Ovary (tissue), 3 donors: Measurements from ENCODE around the gene LSAMP.

Experiments used
- EP300 ChIP-seq: sonication (generic); formaldehyde crosslinking; IDR thresholded peaks from one replicate; pipeline ENCODE4 v1.6.1; 2017; ENCODE audit warnings: antibody characterized with exemption
- POLR2A ChIP-seq: fragments of 450-650 bp; IDR thresholded peaks from one replicate; pipeline ENCODE4 v1.6.1; 2017; ENCODE audit warnings: antibody characterized with exemption, mild to moderate bottlenecking, moderate library complexity
- TF ChIP-seq, protein P1 (sequence below), 3 donors: fragments of 450-650 bp in 2 of 3; fragments of 200-600 bp in 1 of 3; IDR thresholded peaks; one replicate each; pipeline versions ENCODE4 v1.5.1 to v1.8.0; 2016 to 2022; ENCODE audit warnings: antibody characterized with exemption in 3 of 3, mild to moderate bottlenecking in 1 of 3
- donor health status: DM: no; HTN: no; CAD: no.

DNA sequence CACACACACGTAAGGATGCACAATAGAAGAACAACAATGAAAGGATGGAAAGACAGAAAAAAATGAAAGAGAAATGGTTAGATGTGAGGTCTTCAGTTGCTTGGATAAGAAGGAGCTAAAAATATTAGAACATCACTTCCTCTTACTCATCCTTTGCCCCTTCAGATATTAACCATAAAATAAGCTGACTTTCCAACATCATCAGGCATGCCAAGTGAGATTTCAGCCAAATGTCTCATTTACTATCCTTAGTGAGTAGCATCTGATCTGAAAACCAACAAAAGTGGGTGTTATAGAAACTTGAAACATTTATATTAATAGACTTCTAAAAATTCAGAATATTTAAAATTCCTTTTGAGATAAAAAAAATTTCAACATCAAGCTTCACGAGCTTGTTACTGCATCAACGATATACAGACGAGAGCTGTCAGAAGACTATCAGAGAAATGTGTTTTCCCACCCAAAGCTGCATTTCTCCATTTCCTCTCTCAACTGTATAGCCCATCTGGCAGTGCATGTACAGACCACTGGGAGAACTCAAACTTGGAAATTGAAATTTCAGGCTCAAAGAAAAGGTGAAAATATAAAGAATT lies 25.4 kb upstream of the LSAMP start:
- TF ChIP-seq, protein P1, sequence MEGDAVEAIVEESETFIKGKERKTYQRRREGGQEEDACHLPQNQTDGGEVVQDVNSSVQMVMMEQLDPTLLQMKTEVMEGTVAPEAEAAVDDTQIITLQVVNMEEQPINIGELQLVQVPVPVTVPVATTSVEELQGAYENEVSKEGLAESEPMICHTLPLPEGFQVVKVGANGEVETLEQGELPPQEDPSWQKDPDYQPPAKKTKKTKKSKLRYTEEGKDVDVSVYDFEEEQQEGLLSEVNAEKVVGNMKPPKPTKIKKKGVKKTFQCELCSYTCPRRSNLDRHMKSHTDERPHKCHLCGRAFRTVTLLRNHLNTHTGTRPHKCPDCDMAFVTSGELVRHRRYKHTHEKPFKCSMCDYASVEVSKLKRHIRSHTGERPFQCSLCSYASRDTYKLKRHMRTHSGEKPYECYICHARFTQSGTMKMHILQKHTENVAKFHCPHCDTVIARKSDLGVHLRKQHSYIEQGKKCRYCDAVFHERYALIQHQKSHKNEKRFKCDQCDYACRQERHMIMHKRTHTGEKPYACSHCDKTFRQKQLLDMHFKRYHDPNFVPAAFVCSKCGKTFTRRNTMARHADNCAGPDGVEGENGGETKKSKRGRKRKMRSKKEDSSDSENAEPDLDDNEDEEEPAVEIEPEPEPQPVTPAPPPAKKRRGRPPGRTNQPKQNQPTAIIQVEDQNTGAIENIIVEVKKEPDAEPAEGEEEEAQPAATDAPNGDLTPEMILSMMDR (IDR thresholded peaks at IDR 0.05): no peak
- TF ChIP-seq POLR2A: no peak
- TF ChIP-seq EP300: no peak
